SIG-M5 treated with dmso at 0.1 percent for 504 hours (cell line): ENCODE results near the gene CRYBA1.
"Not testable (repeated sequence)": the region's sequence is repeated elsewhere in the genome, so short reads cannot be mapped to it uniquely, and the experiment has no call there.

Source experiments
- DNase-seq: peaks from one replicate; lab custom pipeline; 2025; ENCODE audit not compliant: unreplicated experiment; lab: John Stamatoyannopoulos, UW

CRYBA1 gene

DNA sequence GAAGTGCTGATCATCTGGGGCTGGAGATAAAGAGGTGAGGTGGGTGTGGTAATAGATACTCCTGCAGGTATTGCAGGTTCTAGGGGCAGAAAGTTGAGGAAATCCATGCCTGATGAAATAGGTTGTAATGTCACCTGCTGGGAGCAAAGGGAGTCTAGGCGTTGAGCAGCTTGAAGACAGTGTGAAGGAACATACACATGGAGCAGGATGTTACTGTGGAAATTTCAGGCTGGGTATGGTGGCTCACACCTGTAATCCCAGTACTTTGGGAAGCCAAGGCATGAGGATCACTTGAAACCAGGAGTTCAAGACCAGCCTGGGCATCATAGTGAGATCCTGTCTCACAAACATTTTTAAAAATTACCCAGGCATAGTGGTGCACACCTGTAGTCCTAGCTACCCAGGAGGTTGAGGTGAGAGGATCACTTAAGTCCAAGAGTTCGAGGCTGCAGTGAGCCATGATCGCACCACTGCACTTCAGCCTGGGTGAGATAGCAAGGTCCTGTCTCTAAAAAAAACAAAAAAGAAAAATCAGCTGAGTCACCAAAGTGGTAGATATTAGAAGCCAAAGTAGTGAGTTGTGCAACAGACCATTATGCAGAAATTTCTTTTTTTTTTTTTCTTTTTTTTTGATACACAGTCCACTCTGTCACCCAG lies 9.1 kb upstream of the CRYBA1 start:
- peak; percentile 70 for DNase-seq

DNA sequence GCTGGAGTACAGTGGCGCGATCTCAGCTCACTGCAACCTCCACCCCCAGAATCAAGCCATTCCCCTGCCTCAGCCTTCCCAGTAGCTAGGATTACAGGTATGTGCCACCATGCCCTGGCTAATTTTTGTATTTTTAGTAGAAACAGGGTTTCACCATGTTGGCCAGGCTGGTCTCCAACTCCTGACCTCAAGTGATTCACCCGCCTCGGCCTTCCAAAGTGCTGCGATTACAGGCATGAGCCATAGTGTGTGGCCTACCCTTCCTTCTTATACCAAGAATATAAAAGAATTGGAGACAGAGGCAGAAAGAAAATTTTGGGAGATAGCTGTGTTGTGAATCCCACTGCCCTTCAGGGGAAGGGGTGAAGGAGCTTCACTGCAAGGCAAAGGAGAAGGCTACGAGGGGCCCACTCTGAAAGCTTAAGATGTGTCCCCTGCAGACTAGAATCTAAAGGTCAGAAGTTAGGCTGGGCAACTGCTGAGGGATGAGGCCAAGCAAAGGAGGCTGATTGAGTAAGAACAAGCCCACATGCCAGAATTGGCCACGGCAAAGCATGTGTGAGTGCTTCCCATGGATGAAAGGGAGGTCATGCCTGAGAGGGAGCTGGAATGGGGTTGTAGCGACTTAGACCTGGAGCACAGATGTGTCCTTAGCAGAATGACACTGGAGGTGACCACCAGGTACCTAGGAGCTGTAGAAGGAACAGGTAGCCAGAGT lies 8.4 kb upstream of the CRYBA1 start:
- DNase-seq, result no peak

DNA sequence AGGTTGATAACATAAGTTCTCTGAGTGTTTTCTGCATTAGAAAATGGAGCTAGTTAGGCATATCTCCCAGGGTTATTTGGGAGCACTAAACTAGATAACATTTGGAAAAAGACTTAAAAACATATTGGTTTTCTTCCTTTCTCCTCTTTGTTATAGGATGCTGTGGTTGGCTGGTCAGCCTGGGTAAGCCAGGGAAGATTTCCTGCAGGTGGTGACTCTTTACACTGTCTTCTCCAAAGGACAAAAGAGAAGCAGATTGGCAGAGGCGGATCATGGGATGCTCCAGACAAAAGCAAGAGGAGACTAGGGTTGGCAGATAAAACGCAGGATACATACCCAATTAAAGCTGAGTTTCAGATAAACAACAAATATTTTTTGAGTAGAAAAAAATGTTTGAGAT lies 6.2 kb upstream of the CRYBA1 start:
- DNase-seq, result no peak

DNA sequence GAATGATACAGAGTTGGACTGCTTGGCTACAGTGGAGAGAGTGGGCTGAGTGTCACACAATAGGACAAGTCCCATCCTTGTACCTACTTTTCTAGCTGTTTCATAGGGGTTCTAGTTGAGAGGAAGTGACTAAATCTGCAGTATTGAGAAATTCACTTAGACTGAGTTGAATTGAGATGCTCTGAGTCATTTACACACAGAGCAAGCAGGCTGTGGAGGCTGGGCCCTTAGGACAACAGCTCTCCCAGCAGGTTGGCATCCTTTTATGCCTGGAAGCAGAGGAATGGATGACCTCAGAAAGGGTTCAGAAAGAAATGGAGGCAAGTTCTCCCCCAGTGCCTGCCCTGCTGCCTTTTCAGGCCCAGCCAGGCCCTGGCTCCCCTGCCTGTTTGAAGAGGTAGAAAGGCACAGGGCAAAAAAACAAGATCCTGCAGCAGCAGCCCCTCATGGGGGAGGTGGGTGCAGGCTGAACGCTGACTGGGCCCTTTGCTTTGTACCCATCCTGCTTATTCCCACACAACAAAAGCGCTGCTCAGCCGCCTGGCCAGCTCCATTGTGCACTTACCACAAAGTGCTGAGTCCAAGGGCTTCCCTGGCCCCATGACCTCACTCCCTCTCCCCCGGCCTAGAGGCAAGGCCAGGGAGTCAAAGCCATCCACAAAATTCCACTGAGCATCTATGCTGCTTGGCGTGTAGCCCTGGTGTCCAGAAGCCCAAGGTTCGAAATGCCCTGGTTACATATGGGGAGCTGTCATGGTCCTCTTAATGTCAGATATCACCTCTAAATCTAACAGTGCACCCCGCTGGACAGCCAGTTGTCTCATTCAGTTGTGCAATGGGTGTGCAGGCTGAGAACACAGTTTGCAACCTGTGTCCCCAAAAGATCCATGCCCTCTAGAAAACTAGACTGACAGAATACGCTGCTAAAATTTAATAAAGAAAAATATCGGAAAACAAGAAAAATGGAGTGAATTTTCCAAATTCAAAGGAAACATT lies 5.4 kb upstream of the CRYBA1 start:
- peak; percentile 96 for DNase-seq

DNA sequence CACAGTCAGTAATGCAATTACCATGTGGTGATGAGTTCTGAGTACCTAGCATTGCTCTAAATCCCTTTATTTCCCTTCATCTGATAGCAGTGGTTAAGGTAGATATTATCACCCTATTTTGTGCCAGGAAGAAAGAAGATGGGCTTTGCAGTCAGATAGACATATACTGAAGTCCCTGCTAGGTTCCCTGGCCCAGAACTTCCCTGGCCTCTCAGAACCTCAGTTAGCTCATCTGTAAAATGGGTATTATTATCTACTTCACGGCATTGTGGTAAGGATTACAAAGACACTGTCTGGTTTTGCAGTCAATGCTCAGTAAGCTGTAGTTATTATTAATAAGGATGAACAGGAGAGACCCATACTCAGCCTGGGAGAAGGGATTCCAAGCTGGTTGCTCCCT lies 4.6 kb upstream of the CRYBA1 start:
- DNase-seq, result no peak

DNA sequence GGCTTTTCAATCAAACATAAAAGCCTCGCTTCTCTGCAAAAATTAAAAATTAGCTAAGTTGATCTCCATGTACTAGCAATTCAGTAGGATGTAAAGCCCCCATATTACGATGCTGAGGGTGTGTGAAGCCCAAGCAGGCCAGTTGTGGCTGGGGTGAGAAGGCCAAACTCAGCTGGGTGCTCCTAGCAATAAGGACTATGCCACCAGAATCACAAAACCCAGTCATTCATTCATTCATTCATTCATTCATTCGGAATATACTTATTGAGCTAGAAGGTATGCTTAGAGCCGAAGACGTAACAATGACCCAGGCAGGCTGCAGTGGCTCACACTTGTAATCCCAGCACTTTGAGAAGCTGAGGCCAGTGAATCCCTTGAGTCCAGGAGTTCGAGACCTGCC lies 3.9 kb upstream of the CRYBA1 start:
- no peak for DNase-seq

DNA sequence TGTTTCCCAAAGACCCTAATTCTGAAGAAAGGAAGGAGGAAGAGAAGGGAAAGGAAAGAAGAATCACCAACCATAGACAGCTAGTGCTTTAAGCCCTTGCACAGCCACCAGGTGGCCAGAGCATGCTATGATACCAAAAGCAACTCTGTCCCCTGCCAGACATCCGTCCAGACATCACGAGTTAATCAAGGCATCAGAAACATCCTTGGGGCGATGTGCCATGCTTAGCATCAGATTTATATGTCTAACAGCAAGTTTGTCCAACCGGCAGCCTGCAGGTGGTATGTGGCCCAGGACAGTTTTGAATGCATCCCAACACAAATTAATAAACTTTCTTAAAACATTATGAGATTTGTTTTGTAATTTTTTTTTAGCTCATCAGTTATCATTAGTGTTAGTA lies 2.9 kb upstream of the CRYBA1 start:
- peak; percentile 40 for DNase-seq

DNA sequence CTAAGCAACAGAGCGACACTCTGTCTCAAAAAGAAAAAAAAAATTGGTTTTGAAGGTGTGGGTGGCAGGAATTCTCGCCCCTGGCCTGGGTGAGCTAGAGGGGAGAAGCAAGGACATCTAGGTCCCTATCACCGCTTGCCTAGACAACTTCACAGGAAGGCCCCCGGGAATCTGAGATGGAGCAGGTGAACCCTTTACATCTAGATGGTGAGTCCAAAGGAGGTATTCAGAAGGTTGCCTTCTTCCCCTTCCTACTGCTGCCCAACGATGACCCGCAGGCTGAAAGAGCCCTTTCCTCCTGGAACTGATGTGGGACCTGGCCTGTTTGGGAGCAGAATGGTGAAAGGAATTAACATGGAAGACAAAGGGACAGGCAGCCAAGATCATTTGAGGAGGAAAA lies 1.3 kb upstream of the CRYBA1 start:
- DNase-seq, result no peak

DNA sequence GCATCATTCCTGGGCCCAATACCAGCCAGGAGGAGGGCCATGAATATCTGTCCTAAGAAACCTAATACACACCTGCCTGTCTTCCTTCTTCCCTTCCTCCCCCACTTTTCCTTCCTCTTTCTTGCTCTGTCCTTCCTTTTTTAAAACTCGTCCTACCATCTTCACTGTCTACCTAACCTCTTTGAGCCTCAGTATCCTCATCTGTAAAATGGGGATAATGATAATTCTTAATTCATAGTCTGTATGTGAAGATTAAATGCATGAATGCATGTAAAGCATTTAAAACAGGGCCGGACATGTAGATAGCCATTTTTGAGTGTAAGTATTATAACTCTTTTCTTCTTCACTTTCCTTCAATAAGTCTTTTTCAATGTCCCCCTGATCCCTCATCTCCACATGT lies 560 bp downstream of the CRYBA1 start:
- DNase-seq, result no peak

DNA sequence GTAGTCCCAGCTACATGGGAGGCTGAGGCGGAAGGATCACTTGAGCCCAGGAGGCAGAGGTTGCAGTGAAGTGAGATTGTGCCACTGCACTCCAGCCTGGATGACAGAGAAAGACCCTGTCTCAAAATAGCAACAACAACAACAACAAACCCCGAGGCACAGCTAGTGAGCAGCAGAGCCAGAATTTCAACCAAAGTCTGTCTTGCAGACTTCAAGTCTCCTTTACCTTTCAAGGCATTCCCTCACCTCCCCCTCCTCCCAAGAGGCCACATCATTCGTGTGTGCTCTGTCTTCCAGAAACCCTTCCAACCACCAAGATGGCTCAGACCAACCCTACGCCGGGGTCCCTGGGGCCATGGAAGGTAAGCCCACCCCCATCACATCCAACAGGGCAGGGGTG lies 2.2 kb downstream of the CRYBA1 start:
- no peak for DNase-seq

DNA sequence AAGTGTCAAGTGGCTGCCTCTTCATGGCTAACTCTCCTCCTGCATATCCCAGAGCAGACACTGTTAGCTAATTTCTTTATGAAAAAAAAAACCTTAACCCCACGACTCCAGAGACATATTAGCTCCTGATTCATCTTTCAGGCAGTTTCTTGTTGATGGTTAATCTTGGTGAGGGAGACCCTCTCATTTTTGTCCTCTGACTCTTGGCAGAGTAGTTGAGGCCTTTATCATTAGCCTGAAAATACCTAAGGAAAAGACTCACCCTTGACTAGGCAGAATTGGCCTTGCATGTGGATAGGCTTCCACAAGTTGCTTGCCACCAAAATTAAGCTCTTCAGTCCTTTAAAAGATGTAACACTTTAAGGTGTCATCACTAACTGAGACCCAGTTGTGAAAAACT lies 4.0 kb downstream of the CRYBA1 start:
- DNase-seq, result no peak

DNA sequence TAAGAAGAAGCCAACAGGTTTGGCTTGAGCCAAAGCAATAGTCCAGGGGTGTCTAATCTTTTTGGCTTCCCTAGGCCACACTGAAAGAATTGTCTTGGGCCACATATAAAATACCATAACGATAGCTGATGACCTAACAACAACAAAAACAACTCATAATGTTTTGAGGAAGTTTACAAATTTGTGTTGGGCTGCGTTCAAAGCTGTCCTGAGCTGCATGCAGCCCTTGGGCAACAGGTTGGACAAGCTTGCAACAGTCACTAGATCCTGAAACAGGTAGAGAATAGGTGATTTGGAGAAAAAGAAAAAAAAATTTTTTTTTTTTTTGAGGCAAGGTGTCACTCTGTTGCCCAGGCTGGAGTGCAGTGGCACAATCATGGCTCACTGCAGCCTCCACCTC lies 4.5 kb downstream of the CRYBA1 start:
- no peak for DNase-seq

DNA sequence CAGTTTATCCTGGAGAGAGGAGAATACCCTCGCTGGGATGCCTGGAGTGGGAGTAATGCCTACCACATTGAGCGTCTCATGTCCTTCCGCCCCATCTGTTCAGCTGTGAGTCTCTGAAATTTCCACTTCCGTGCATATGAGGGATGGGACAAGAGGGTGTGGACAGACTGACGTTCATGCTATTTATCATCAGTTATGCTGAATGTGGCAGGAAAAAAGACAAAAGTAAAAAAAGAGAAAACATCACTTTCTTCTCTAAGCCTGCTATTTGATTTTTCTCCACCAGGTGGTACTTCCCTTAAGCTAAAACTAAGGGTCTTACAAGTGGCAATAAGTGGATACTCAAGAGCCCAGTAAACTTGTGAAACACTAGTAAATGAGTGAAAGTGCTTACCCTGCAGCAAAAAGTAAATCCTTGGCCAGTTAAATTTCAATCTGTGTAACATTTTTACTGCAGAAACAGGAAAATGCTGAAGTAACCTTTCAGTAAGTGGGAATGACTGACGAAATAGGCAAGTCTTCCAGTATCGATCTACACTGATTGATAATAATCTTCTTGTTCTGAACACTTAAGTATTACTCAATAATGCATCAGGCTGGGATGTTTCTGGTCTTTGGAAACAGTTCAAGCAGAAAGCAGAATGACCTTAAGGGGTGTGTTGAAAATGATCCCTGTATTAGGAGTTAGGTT lies 5.6 kb downstream of the CRYBA1 start:
- DNase-seq, result peak; percentile 45

DNA sequence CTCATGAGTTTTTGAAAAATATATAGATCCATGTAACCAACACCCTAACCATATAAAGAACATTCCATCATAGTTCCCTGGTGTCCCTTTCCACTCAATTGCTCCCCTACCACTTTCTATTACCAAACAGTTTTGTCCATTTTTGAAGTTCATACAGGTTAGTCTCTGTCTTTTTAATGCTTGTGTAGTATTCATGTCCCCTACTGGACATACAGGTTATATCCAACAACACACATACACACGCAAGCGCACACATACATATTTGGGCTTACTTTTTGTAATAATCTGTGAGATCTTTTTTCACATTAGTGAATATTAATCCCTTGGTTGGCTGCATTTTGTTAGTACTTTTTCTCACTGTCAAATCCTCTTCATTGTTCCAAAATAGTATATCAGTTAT lies 6.4 kb downstream of the CRYBA1 start:
- DNase-seq, result no peak

DNA sequence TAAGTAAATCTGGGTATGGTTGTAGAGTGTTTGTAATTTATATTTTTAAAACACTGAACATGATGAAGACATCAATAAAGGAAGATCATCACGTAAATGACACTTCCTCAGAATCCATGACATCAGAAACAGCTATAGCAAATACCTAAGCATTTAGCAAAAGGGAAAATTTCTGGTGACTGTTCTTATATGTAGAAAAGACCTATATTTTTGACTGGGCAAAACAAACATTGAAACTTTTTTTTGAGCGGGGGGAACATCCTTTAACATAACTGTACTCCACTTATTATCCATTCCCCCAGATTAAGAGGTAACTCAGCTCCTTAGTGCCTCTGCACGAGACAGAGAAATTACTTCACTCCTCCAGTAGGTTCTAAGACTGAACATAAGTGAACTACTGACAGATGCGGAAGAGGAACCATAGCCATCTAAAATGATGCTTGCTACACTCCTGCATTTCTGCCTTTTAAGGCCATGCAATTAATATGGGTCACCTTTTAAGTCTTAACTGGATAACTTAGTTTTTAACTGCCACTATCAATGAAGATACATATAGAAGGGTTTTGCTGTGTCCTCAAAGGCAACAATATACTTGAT lies 9.4 kb downstream of the CRYBA1 start:
- no peak for DNase-seq

DNA sequence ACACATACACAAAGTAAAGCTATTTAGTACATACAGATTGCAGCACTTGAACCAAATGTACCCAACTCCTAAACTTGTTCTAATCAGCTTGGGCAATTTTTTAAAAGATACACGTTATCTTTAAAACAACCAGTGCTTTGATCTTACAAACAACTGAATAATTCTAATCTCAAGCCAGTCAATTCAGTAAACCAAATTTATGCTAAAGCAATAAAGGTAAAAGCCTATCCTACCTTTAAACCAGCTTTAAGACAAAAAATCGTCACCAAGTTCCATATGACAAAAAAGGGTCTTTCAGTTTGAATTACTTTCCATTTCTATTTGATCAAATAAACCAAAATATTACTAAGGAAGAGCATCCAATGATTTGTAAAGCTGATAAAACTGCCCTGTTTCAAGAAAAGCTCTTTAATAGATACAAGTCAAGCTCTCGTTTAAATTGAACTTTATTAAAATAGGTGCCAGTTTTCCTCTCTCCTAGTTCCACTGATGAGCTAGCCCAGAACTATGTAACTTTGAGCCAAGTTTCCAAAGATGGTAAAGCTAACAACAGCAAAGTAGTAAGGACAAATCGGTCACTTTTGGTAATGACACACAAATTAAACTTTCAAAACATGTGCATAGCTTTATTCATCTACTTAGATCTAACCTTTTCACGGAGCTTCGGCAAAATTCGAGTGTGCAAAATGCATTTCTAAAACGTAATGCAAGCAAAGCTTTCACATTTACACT lies 10.2 kb downstream of the CRYBA1 start:
- DNase-seq, result no peak

DNA sequence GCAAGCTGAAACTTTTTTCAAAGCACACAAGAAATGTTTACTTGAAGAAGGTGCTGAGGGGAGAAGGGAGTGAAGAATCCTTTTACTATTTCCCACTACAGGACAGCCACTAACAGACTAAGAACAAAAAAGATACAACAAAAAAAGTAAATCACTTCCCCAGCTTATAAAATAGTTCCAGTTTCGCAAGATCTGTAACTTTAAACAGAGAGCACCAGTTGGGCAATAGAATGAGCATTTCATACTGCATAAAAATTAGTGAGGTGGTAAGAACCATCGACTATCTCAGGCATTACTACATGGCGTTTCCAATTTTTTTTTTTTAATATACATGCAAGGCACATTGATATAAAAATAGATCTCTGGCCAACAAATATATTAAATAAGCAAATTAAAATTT lies 11.1 kb downstream of the CRYBA1 start:
- DNase-seq, result peak; percentile 56

DNA sequence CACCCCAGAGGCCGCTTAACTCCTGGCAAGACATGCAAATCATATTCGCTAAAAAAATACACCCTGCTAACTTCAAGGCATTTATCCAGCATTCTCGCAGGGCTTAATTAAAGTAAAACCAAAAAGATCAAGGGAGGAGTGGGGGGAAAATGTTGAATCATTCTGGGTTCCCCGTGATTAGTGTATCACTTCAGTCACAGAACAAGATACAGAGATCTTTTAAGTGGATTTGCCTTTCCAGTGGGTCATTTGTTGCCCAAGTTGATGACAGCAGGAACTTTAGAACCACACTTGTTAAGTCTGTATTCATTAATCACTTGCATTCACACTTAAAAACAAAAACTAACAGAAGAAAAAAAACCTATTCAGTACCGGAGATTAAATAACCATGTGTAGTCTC lies 17.3 kb downstream of the CRYBA1 start:
- no peak for DNase-seq

DNA sequence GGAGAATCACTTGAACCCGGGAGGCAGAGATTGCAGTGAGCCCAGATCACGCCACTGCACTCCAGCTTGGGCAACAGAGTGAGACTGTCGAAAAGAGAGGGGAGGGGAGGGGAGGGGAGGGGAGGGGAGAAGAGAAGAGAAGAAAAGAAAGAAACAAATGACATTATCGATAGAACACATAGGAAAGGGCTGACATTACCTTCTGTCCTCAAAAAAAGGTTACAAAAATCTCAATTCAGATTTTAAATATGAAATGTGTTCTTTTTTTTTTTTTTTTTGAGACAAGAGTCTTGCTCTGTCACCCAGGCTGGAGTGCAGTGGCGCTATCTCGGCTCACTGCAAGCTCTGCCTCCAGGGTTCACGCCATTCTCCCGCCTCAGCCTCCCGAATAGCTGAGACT lies 25.3 kb downstream of the CRYBA1 start:
- DNase-seq, result not testable (repeated sequence)

DNA sequence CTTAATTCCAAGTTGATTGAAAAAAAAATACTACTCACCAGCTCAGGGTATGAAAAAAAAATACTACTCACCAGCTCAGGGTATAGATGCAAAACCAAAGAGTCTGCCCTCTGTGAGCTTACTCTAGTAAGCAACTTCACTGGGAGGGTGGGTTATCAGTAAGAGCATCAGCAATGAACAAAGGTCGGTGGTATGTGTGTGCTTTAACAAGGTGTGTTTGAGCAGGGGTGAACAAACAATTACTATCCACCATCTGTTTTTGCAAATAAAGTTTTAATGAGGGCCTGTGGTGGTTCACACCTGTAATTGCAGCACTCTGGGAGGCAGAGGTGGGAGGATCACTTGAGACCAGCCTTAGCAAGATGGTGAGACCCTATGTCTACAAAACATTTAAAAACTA lies 27.3 kb downstream of the CRYBA1 start:
- no peak for DNase-seq
